Stimulated activated memory B cell treated with anti-CD40 and anti-IgM and Interleukin-4, amounts not matched to agents 10 μg/mL and 1 μg/mL and 100 μg/mL, for 72 hours (primary cell): ENCODE data around the gene DMAC2L.
A peak's percentile ranks its signal among the peaks of the same experiment; 100 is the strongest.
"Not testable (repeated sequence)": the region's sequence is repeated elsewhere in the genome, so short reads cannot be mapped to it uniquely, and the experiment has no call there.

Source experiments
- ATAC-seq: fragments of 150-1000 bp; cut with Tn5 transposase; 2 replicates; pipeline ENCODE4 v1.10.0; 2021
- H3K27ac Mint-ChIP-seq: one replicate; pipeline ENCODE4 v1.8.0; 2022; ENCODE audit warnings: mild to moderate bottlenecking, mixed read lengths
- H3K27me3 Mint-ChIP-seq: one replicate; pipeline ENCODE4 v1.8.0; 2022; ENCODE audit warnings: mixed read lengths
- H3K36me3 Mint-ChIP-seq: one replicate; pipeline ENCODE4 v1.8.0; 2022; ENCODE audit warnings: mixed read lengths
- H3K4me1 Mint-ChIP-seq: one replicate; pipeline ENCODE4 v1.8.0; 2022; ENCODE audit warnings: mixed read lengths
- H3K4me3 Mint-ChIP-seq: one replicate; pipeline ENCODE4 v1.8.0; 2022; ENCODE audit warnings: mild to moderate bottlenecking, moderate library complexity, mixed read lengths
- H3K9me3 Mint-ChIP-seq: one replicate; pipeline ENCODE4 v1.8.0; 2022; ENCODE audit warnings: mixed read lengths

Gene DMAC2L

GRCh38 chr14:50340963-50341362, 28.8 kb downstream of the DMAC2L start:
- Mint-ChIP-seq H3K36me3 (peaks cover 15% of the 10 kb centered on the region), H3K4me1 (peaks cover 24% of the 10 kb centered on the region), H3K4me3 (no peak overlapping the region), H3K27ac (no peak overlapping the region), H3K9me3 (no peaks in the 10 kb centered on the region), H3K27me3 (no peaks in the 10 kb centered on the region)
- no peak for ATAC-seq

DNA sequence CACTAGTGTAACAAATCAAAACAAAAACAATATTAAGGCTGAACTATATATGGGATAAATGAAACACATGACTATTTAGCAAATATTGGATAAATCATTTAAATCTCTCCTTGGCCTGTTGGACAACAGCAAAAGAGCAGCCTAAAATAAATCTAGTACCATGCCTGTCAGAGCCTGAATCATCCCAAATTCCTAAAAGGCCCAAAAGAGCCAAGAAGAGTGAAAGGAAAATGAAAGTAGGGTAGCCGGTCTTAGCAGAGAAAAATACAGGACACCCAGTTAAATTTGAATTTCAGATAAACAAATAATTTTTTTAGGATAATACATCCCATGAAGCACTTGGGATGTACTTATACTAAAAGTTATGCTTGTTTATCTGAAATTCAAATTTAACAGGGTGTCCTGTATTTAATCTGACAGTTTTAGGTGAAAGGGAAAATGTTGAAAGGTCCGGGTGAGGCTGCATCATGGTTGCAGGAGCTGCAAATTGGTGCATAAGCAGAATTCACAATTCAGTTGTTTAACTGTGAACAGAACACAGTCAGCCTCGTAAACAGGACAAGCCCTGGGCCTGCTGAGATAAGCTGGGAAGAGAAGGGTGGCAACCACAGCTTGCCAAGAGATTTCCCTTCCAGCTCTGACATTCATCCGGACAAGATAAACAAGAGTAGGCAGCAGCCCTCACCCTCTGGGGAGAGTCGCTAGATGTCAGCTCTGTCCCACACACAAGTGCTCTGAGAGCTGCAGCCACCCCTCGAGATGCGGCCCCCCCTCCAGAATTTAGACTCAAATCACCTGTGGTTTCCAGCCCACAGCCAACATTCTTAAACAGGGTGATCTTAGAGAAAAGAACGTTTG, 30.3 kb downstream of the DMAC2L start:
- H3K9me3 Mint-ChIP-seq, result no peaks in the 10 kb centered on the region
- peaks cover 15% of the 10 kb centered on the region for H3K36me3 Mint-ChIP-seq
- H3K4me1 Mint-ChIP-seq, result peaks cover 22% of the 10 kb centered on the region
- no peaks in the 10 kb centered on the region for H3K27me3 Mint-ChIP-seq
- H3K27ac Mint-ChIP-seq, result no peak overlapping the region
- H3K4me3 Mint-ChIP-seq, result no peak overlapping the region
- no peak for ATAC-seq

DNA sequence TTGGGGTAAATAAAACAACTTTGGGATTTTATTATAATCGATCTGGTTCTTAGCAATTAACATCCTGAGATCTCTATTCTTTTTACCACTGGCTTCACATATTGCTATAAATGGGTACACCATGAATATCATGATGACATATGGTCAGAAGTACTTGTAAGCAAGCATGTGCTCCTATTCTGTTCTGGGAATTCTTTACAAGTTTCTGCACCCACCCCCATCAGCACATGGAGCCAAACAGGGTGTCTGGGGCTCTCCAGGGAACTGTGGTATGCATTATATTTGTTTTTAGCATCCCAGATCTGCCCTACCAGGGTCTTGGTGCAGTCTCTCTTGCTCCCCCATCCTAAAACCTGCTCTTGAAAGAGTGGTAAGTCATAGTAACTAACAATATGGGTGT, 31.3 kb downstream of the DMAC2L start:
- Mint-ChIP-seq H3K9me3 (no peaks in the 10 kb centered on the region), H3K27me3 (no peaks in the 10 kb centered on the region), H3K4me3 (no peak overlapping the region), H3K27ac (peak overlapping the region; percentile 44), H3K4me1 (peaks cover 24% of the 10 kb centered on the region), H3K36me3 (peaks cover 13% of the 10 kb centered on the region)
- no peak for ATAC-seq

DNA sequence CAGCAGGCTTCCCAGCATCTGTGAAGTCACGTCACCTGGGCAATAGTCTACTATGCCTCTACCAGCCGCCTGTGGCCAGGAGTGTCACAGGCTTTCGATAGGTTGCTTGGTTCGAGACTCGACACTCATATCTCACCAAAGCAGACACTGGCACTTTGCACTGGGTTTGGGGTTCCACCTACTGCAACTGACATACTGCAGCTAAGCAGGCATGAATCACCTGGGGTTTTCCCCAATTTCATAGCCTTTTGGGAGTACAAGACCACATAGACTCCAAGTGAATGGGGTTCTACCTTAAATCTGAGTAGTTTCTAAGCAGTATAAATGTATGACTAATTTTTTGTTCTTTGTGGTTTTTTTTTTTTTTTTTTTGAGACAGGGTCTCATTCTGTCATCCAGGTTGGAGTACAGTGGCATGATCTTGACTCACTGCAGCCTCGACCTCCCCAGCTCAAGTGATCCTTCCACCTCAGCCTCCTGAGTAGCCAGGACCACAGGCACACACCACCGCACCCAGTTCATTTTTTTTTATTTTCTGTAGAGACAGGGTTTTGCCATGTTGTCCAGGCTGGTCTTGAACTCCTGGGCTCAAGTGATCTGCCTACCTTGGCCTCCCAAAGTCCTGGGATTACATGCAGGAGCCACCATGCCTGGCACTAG, 32.1 kb downstream of the DMAC2L start:
- Mint-ChIP-seq H3K9me3 (no peaks in the 10 kb centered on the region), H3K27ac (peak overlapping the region; percentile 44), H3K36me3 (peaks cover 5% of the 10 kb centered on the region), H3K4me1 (peaks cover 24% of the 10 kb centered on the region), H3K4me3 (no peak overlapping the region), H3K27me3 (no peaks in the 10 kb centered on the region)
- peak; percentile 95 for ATAC-seq

GRCh38 chr14:50344876-50345563, 32.9 kb downstream of the DMAC2L start:
- Mint-ChIP-seq H3K36me3 (peaks cover 4% of the 10 kb centered on the region), H3K4me1 (peaks cover 24% of the 10 kb centered on the region), H3K27me3 (no peaks in the 10 kb centered on the region), H3K4me3 (no peak overlapping the region), H3K27ac (peak overlapping the region; percentile 44), H3K9me3 (no peaks in the 10 kb centered on the region)
- no peak for ATAC-seq

GRCh38 chr14:50345846-50346422, 33.8 kb downstream of the DMAC2L start:
- ATAC-seq, result no peak
- H3K27me3 Mint-ChIP-seq, result no peaks in the 10 kb centered on the region
- H3K9me3 Mint-ChIP-seq, result no peaks in the 10 kb centered on the region
- H3K27ac Mint-ChIP-seq, result no peak overlapping the region
- H3K36me3 Mint-ChIP-seq, result peaks cover 3% of the 10 kb centered on the region
- H3K4me3 Mint-ChIP-seq, result no peak overlapping the region
- peaks cover 24% of the 10 kb centered on the region for H3K4me1 Mint-ChIP-seq

GRCh38 chr14:50347521-50347920, 35.4 kb downstream of the DMAC2L start:
- Mint-ChIP-seq H3K36me3 (peaks cover 9% of the 10 kb centered on the region), H3K4me1 (peaks cover 32% of the 10 kb centered on the region), H3K4me3 (no peak overlapping the region), H3K9me3 (no peaks in the 10 kb centered on the region), H3K27me3 (no peaks in the 10 kb centered on the region), H3K27ac (peak overlapping the region; percentile 34)
- no peak for ATAC-seq

- no peaks in the 10 kb centered on the region for H3K27me3 Mint-ChIP-seq
- H3K4me3 Mint-ChIP-seq, result no peak overlapping the region
- peaks cover 26% of the 10 kb centered on the region for H3K4me1 Mint-ChIP-seq
- ATAC-seq, result no peak
- H3K27ac Mint-ChIP-seq, result no peak overlapping the region
- no peaks in the 10 kb centered on the region for H3K9me3 Mint-ChIP-seq
- peaks cover 9% of the 10 kb centered on the region for H3K36me3 Mint-ChIP-seq
These were observed 36.8 kb downstream of the DMAC2L start for GRCh38 chr14:50348933-50349332.

- no peak for ATAC-seq
- Mint-ChIP-seq H3K36me3 (peaks cover 9% of the 10 kb centered on the region), H3K27me3 (no peaks in the 10 kb centered on the region), H3K4me3 (no peak overlapping the region), H3K4me1 (peaks cover 15% of the 10 kb centered on the region), H3K9me3 (no peaks in the 10 kb centered on the region), H3K27ac (no peak overlapping the region)
These were observed 38.9 kb downstream of the DMAC2L start for GRCh38 chr14:50350975-50351374.

GRCh38 chr14:50352584-50352983, 40.5 kb downstream of the DMAC2L start:
- Mint-ChIP-seq H3K4me1 (peaks cover 9% of the 10 kb centered on the region), H3K36me3 (peaks cover 23% of the 10 kb centered on the region), H3K27me3 (no peaks in the 10 kb centered on the region), H3K27ac (no peak overlapping the region), H3K4me3 (no peak overlapping the region), H3K9me3 (no peaks in the 10 kb centered on the region)
- no peak for ATAC-seq

DNA sequence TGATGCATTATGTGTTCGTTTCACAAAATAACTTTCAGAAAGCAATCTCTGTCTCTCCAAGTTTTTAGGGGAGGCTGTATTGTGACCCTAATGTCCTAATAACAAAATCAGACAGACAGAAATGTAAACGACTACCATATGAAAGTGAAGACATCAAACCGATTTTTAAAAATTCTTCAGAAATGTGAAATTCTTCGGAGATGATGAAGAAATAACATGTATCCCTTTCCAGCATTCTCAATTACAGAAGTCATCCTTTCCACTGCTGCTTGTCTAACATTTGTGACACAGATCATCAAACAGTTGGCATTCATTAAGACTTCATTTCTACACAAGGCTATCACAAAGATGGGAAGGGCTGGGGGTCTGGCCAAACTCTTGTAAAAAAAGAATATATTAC, 41.0 kb downstream of the DMAC2L start:
- Mint-ChIP-seq H3K27ac (no peak overlapping the region), H3K27me3 (no peaks in the 10 kb centered on the region), H3K4me3 (no peak overlapping the region), H3K9me3 (no peaks in the 10 kb centered on the region), H3K4me1 (peaks cover 8% of the 10 kb centered on the region), H3K36me3 (peaks cover 29% of the 10 kb centered on the region)
- no peak for ATAC-seq

- H3K36me3 Mint-ChIP-seq, result peaks cover 39% of the 10 kb centered on the region
- H3K4me1 Mint-ChIP-seq, result peaks cover 8% of the 10 kb centered on the region
- ATAC-seq, result no peak
- H3K27me3 Mint-ChIP-seq, result no peaks in the 10 kb centered on the region
- no peaks in the 10 kb centered on the region for H3K9me3 Mint-ChIP-seq
- no peak overlapping the region for H3K27ac Mint-ChIP-seq
- H3K4me3 Mint-ChIP-seq, result no peak overlapping the region
These were observed 42.4 kb downstream of the DMAC2L start for GRCh38 chr14:50354527-50354926.

DNA sequence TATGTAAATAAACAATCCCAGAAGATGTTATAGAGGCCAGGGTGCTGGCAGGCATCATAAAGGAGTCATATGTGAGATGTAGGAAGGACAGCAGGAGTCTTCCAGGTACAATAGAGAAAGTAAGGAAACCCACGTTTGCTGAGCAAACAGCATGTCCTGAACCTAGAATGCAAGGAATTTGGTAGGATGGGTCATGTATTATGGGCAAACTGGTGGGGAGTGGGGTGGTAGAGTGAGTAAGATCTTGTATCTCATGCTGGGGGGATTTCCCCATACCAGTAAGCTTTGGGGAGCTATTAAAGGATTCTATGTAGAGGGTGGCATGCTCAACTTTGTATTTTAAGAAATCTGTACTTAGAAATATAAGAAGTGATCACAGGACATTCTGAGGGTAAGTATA, 43.6 kb downstream of the DMAC2L start:
- peaks cover 8% of the 10 kb centered on the region for H3K4me1 Mint-ChIP-seq
- no peak for ATAC-seq
- H3K36me3 Mint-ChIP-seq, result peaks cover 39% of the 10 kb centered on the region
- H3K9me3 Mint-ChIP-seq, result no peaks in the 10 kb centered on the region
- H3K4me3 Mint-ChIP-seq, result no peak overlapping the region
- H3K27ac Mint-ChIP-seq, result no peak overlapping the region
- no peaks in the 10 kb centered on the region for H3K27me3 Mint-ChIP-seq

- H3K9me3 Mint-ChIP-seq, ATAC-seq, H3K4me3 Mint-ChIP-seq, H3K27ac Mint-ChIP-seq, H3K4me1 Mint-ChIP-seq, H3K27me3 Mint-ChIP-seq: not testable (repeated sequence)
- peaks cover 35% of the 10 kb centered on the region for H3K36me3 Mint-ChIP-seq
These were observed 44.2 kb downstream of the DMAC2L start for GRCh38 chr14:50356283-50356682.

DNA sequence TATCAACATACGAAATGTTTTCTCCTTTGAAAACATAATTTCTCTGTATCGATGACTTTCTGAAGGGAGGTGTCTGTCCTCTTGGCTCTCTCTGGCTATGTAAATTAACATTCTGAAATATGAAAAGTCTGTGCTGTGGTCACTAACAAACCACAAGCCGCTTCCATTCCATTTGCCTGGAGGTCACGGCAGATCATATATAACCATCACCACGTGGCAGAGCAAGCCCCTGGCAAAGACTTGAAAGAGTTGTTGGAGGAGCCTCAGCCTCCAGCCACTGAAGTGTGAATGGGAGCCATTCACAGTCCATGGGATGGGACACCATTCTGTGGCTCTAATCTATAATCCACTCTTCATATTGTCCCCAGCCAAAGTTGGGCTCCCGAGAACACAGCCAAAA, 45.0 kb downstream of the DMAC2L start:
- no peaks in the 10 kb centered on the region for H3K4me1 Mint-ChIP-seq
- no peaks in the 10 kb centered on the region for H3K9me3 Mint-ChIP-seq
- peaks cover 31% of the 10 kb centered on the region for H3K36me3 Mint-ChIP-seq
- no peak overlapping the region for H3K27ac Mint-ChIP-seq
- ATAC-seq, result no peak
- no peaks in the 10 kb centered on the region for H3K27me3 Mint-ChIP-seq
- no peak overlapping the region for H3K4me3 Mint-ChIP-seq
